Right lobe of liver (tissue), 4 donors: ENCODE measurements around the gene PIF1.

Source experiments
- POLR2A ChIP-seq: fragments of 450-650 bp; IDR thresholded peaks from one replicate; pipeline ENCODE4 v1.6.1; 2017; ENCODE audit warnings: antibody characterized with exemption, mild to moderate bottlenecking
- TF ChIP-seq, protein P1 (sequence below), 4 donors: fragments of 200-600 bp in 3 of 4; fragments of 450-650 bp in 1 of 4; IDR thresholded peaks; one replicate each; pipeline versions ENCODE4 v1.5.1 to v1.8.0; 2016 to 2022; ENCODE audit warnings: antibody characterized with exemption in 4 of 4, mild to moderate bottlenecking in 2 of 4
- donor health status: DM: no; HTN: no; CAD: no.
- donor health status: DM: no; HTN: no; CAD: no.
- donor health status: DM: no; HTN: yes; CAD: no.

DNA sequence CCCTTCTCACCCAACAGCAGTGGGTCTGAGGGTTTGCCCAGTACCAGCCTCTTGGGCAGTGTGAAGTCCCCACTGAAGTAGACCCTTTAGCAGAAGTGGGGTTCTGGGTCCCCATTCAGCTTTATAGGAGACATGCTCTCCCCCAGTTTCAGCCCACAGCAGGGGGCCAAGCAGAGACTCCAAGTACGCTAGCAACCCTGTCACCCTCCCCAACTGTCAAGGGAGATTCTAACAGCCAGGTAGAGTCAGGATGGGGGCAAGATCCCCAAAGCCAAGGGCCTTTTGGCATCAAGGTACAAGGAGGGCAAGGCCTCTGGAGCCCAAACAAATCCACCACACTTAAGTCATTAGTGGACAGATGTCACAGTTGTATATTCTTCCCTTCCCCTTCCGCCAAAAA is 51.8 kb downstream of the PIF1 start:
- TF ChIP-seq POLR2A, result no peak
- TF ChIP-seq, protein P1, sequence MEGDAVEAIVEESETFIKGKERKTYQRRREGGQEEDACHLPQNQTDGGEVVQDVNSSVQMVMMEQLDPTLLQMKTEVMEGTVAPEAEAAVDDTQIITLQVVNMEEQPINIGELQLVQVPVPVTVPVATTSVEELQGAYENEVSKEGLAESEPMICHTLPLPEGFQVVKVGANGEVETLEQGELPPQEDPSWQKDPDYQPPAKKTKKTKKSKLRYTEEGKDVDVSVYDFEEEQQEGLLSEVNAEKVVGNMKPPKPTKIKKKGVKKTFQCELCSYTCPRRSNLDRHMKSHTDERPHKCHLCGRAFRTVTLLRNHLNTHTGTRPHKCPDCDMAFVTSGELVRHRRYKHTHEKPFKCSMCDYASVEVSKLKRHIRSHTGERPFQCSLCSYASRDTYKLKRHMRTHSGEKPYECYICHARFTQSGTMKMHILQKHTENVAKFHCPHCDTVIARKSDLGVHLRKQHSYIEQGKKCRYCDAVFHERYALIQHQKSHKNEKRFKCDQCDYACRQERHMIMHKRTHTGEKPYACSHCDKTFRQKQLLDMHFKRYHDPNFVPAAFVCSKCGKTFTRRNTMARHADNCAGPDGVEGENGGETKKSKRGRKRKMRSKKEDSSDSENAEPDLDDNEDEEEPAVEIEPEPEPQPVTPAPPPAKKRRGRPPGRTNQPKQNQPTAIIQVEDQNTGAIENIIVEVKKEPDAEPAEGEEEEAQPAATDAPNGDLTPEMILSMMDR (IDR thresholded peaks at IDR 0.05), result no peak
